Activated CD8-positive, alpha-beta memory T cell treated with anti-CD3 and anti-CD28 coated beads, Interleukin-2, amount 50 U/mL, for 4 hours (primary cell): Measurements from ENCODE around the gene DOCK7.
"Not testable (repeated sequence)": the region's sequence is repeated elsewhere in the genome, so short reads cannot be mapped to it uniquely, and the experiment has no call there.

Experiments
- DNase-seq: peaks from one replicate; pipeline ENCODE4 v3.0.0-alpha.2; 2020

The DOCK7 gene

DNA sequence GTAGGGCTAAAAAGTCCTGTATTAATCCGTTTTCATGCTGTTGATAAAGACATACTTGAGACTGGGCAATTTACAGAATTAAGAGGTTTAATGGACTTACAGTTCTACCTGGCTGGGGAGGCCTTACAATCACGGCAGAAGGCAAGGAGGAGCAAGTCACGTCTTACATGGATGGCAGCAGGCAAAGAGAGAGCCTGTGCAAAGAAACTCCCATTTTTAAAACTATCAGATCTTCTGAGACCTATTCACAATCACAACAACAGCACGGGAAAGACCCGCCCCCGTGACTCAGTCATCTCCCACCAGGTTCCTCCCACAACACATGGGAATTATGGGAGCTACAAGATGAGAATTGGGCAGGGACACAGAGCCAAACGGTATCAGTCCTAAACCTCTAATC is 6.3 kb upstream of the DOCK7 start:
- DNase-seq: not testable (repeated sequence)

DNA sequence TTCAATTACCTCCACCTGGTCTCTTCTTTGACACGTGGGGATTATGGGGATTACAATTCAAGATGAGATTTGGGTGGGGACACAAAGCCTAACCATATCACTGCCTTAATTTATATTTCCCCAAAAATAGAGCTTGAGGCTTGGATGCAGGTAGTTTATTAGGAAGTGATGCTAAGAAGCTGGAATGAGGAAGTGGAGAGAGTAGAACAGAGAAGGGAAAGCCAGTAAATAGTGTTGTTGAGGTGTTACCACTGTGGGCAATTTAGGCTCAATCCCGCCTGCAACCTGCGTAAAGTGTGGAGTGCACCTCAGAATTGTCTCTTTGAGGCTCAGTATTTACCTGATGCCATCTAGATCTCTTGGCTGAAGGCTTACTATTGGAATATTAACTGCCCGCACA is 4.9 kb upstream of the DOCK7 start:
- DNase-seq: no peak

GRCh38 chr1:62691062-62691844 is 3.1 kb upstream of the DOCK7 start:
- no peak for DNase-seq

DNA sequence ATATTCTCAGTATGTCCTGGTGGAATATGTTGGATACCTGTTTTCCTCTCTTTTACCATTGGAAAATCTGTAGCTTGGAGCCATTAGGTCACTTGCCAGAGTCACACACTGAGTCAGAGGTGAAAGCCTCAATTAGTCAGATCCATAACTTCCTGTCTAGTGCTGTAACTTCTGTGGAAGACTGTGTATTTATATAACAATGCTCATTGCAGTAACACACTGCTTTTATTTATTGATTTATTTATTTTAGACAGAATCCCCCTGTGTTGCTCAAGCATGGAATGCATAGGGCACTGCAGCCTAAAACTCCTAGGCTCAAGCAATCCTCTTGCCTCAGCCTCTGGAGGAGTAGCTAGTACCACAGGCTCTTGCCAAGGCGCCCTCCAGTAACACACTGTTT is 1.3 kb upstream of the DOCK7 start:
- no peak for DNase-seq

DNA sequence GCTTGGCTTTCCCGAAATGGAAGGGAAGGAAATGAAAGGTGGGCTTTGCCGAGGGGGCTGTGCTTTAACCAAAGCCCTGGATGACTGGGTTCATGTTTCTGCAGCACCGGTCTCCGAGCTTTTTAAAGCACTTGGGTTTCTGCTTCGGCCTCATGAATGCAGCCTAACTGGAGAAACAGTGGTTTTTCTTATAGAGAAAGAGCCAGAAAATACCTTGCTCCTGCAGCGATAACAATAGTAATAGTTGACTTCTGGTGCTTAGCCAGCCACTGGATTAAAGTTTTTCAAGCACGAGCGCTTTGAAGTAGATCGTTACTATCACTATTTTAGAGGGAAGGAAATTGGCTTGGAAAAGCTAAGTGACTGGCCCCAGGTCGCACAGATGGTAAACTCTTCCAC is 500 bp upstream of the DOCK7 start:
- DNase-seq: no peak

DNA sequence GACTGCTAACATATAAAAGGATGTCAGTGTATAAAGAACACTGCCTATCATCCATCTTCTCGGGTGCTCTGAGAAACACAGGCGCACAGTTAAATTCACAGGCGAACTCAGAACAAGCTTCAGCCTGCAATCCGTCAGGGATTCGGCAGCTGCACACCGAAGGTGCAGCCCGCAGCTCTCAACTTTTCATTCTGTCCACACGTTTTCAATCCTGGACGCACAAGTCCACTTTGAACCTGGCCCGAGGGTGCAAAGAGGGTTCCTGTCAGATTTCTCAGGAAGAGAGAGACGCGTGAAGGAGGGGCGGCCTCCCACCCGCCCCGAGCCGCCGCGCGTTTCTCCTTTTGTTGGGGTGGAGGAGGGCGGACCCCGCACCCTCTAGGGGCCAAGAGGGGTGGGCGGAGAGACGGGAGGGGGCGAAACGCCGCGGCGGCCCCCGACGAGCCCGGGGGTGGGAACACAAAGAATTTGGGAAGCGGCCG is 724 bp downstream of the DOCK7 start:
- peak; percentile 27 for DNase-seq

GRCh38 chr1:62686822-62687221 is 1.4 kb downstream of the DOCK7 start:
- DNase-seq: no peak

DNA sequence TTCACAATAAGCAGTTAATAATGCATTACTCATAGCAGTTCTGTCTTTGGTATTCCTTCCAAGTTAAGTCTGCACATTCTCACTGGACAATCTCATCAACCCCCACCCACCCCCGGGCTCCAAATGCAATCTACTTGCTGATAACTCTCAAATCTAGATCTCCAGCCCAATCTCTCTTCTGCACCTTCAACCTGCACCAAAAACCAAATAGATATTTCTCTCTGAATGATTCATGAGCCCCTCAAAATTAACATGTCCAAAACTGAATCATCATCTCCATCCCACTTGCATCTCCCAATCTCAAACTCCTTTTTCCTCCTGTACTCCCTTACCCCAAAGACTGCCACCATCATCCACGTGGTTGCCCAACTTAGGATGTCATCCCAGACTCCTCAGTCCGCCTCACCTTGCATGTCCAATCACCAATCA is 2.7 kb downstream of the DOCK7 start:
- no peak for DNase-seq

GRCh38 chr1:62682531-62682930 is 5.7 kb downstream of the DOCK7 start:
- DNase-seq: no peak

GRCh38 chr1:62680992-62681391 is 7.2 kb downstream of the DOCK7 start:
- DNase-seq: not testable (repeated sequence)

DNA sequence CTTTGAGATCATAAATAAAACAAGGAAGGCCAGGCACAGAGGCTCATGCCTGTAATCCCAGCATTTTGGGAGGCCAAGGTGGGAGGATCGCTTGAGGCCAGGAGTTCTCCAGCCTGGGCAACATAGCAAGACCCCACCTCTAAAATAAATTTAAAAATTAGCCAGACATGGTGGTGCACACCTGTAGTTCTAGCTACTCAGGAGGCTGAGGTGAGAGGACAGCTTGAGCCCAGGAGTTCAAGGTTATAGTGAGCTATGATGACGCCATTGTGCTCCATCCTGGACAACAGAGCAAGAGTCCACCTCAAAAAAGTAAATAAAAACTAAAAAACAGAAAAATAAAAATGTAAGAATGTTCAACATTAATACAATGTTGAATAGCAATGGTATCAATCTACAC is 10.4 kb downstream of the DOCK7 start:
- DNase-seq: not testable (repeated sequence)

GRCh38 chr1:62676611-62677356 is 11.4 kb downstream of the DOCK7 start:
- no peak for DNase-seq

DNA sequence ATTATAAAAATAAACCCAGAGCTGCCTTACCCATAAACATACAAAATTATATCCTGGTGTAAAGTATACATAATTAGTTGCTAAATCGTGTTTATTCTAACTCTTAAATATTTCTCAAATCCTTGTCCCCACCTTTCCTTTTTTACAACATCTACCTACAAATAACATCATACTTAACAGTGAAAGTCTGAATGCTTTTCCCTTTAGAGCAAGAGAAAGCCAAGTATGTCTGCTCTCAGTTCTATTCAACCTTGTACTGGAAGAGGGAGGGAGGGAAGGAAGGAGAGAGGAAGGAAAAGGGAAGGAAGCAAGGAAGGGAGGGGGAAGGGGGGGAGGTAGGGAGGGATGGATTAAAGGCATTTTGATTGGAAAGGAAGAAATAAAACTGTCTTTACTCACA is 14.6 kb downstream of the DOCK7 start:
- no peak for DNase-seq

DNA sequence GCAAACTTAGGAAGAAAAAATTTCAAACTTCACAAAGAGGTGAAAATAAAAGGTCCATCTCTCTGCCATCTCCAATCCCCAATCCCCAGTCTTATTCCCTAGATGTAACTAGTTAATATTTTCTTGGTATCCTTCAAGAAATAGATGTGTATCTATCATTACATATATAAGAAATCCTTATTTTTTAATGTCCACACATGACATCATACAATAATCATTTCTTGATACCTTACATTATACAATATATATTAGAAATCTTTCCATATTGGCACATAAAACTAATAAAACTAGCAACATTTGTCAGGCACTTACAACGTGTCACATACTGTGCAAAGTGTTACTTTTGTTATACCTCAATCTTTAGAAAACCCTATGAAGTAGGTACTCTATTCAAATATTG is 16.2 kb downstream of the DOCK7 start:
- DNase-seq: no peak

DNA sequence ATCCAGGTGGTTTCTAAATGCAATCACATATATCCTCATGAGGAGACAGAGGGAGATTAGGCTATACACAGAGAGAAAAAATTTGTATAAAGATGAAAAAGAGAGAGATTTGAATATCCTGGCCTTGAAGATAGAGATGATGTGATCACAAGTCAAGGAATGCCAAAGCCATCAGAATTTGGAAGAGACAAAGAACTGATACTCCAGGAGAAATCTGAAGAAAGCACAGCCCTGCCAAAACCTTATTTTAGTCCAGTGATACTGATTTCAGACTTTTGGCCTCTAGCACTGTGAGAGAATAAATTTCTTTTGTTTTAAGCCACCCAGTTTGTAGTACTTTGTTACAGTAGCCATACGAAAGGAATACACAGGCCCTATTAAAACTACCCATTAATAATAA is 33.4 kb downstream of the DOCK7 start:
- no peak for DNase-seq

- DNase-seq: no peak
Observed at GRCh38 chr1:62652387-62652786, 35.8 kb downstream of the DOCK7 start.

DNA sequence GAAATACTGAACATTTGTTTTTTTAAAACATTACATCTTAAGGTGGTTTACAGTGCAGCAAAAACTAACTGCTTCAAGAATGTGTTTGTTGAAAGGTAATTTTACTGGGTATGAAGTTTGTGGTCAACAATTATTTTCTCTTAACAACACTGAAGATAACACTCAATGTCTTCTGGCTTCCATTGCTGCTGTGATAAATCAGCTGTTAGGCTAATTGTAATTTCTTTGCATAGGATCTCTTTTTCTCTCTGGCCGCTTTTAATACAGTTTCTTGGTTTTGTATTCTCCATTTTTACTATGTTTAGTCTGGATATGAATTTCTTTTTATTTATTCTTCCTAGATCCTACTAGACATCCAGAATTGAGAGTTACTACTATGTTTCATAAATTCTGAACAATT is 44.9 kb downstream of the DOCK7 start:
- no peak for DNase-seq

DNA sequence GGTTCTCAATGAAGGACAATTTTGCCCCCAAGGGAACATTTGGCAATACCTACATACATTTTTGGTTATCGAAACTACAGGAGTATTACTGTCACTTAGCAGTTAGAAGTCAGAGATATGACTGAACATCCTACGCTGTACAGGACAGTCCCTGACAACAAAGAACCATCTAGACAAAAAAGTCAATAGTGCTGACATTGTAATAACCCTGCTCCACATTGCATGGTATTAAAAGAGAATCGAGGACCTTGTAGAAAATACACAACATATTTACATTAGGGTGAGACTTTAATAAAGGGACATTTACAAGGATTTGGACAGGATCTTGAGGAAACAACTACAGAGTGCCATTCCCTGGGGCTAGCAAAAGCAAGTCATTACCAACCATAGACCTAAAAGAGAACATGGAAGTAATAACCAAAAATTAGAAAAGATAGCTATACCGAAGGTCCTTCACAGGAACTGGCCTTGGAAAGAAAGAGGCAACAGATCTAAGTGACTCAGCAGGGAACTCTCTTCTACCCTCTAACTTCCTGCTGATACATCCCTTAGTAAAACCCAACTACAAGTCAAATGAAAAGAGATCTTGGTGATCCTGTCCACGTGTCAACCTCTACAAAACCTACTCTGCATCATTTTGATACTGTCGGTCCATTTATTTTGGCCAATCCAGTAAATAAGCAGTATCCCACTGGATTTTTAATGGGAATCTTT is 50.6 kb downstream of the DOCK7 start:
- DNase-seq: no peak

GRCh38 chr1:62628506-62628905 is 59.7 kb downstream of the DOCK7 start:
- no peak for DNase-seq

DNA sequence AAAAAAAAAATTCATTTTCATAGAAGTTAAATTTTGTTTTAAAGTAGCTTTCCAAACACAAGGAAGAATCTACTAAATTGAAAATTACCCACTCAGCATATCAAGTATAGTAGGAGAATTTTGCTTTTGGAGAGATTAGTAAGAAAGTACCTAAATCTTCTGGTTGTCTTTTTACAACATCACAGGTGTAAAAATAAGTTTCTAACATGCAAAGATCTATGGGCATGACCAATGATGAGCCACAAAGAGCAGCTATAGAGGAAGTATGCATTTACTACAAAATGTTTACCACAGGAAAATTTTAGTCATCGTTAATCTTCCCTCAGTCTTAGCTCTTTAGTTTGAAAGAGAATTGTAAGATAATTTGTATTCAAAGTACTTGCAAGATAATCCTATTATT is 62.8 kb downstream of the DOCK7 start:
- no peak for DNase-seq

DNA sequence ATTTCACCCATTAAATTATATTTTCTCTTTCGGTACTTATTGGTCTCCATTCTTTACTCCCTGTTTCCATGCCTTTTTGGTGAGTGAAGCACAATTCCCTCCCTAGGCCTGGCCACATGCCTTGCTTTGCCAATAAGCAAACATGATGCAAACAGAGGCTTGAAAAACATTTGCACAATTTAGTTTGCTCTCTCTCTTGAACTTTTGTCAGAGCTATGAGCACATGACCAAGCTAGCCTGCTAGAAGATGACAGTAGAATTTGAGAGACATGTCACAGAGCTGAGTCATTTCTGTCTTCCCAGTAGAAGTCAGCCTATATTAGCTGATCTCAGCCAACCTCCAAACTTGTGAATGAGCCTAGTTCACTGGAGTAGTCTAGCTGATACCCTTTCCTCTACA is 66.3 kb downstream of the DOCK7 start:
- no peak for DNase-seq

GRCh38 chr1:62613890-62614289 is 74.3 kb downstream of the DOCK7 start:
- no peak for DNase-seq

GRCh38 chr1:62613325-62613727 is 74.9 kb downstream of the DOCK7 start:
- no peak for DNase-seq

- no peak for DNase-seq
Observed at GRCh38 chr1:62612770-62613169, 75.4 kb downstream of the DOCK7 start.
